Neural cell (in vitro differentiated cells): ENCODE data around the gene RSF1. TPM values are rescaled to one million over a fixed set of nuclear protein-coding genes. Genes with fewer than 3 reads are reported as not detected.

Experiments
- H2AFZ ChIP-seq: fragments of 200-600, 300-800 bp; sonication (generic), shearing (Covaris generic); 2 replicates; pipeline ENCODE4 v1.6.0; 2014; ENCODE audit warnings: low read depth, mild to moderate bottlenecking, antibody characterized with exemption, low read length, moderate library complexity
- H3F3A ChIP-seq: fragments of 200-600 bp; shearing (Covaris generic); 2 replicates; pipeline ENCODE4 v1.6.1; 2016; ENCODE audit warnings: mild to moderate bottlenecking, moderate library complexity, mixed read lengths, antibody characterized with exemption, low read length; ENCODE audit not compliant: insufficient read depth, poor library complexity, severe bottlenecking
- H3K27ac ChIP-seq: fragments of 200-600, 300-800 bp; sonication (generic), shearing (Covaris generic); 2 replicates; pipeline ENCODE4 v1.5.1; 2014; ENCODE audit warnings: mild to moderate bottlenecking, low read length, moderate library complexity
- H3K27me3 ChIP-seq: fragments of 300-800, 200-600 bp; sonication (generic), shearing (Covaris generic); 2 replicates; pipeline ENCODE4 v1.6.0; 2014; ENCODE audit warnings: mild to moderate bottlenecking, low read depth, low read length, moderate library complexity; ENCODE audit not compliant: insufficient read depth
- H3K36me3 ChIP-seq: fragments of 300-800, 200-600 bp; sonication (generic), shearing (Covaris generic); 2 replicates; pipeline ENCODE4 v1.5.1; 2014; ENCODE audit warnings: mild to moderate bottlenecking, antibody characterized with exemption, low read length, moderate library complexity; ENCODE audit not compliant: insufficient read depth
- H3K4me2 ChIP-seq: fragments of 300-800, 200-600 bp; sonication (generic), shearing (Covaris generic); 2 replicates; pipeline ENCODE4 v1.6.0; 2014; ENCODE audit warnings: mild to moderate bottlenecking, low read length
- H3K4me3 ChIP-seq: fragments of 300-800, 200-600 bp; sonication (generic), shearing (Covaris generic); 2 replicates; pipeline ENCODE4 v1.5.1; 2014; ENCODE audit warnings: mild to moderate bottlenecking, low read length, moderate library complexity
- H3K79me2 ChIP-seq: fragments of 200-600 bp; shearing (Covaris generic); replicated peaks from 2 replicates; pipeline ENCODE4 v1.6.0; 2014; ENCODE audit warnings: mild to moderate bottlenecking, low read length, moderate library complexity; ENCODE audit not compliant: insufficient read depth
- H3K9ac ChIP-seq: fragments of 300-800, 200-600 bp; sonication (generic), shearing (Covaris generic); 2 replicates; pipeline ENCODE4 v1.6.1; 2016; ENCODE audit warnings: mild to moderate bottlenecking, low read length, mixed read lengths
- H3K9me2 ChIP-seq: fragments of 200-600 bp; shearing (Covaris generic); 2 replicates; pipeline ENCODE4 v1.6.1; 2016; ENCODE audit warnings: mild to moderate bottlenecking, low read length, mixed read lengths; ENCODE audit not compliant: insufficient read depth
- H3K9me3 ChIP-seq: fragments of 200-600, 300-800 bp; sonication (generic), shearing (Covaris generic); 2 replicates; pipeline ENCODE4 v1.6.1; 2016; ENCODE audit warnings: mild to moderate bottlenecking, mixed run types, low read length, moderate library complexity, mixed read lengths
- H4K20me1 ChIP-seq: fragments of 200-600 bp; shearing (Covaris generic); 2 replicates; pipeline ENCODE4 v1.6.1; 2016; ENCODE audit warnings: mild to moderate bottlenecking, mixed run types; ENCODE audit not compliant: insufficient read depth
- EP300 ChIP-seq: fragments of 450-650 bp; conservative IDR thresholded peaks from 2 replicates; pipeline ENCODE4 v1.6.1; 2014; ENCODE audit warnings: antibody characterized with exemption, mild to moderate bottlenecking, moderate library complexity; ENCODE audit not compliant: poor library complexity, severe bottlenecking
- EZH2 ChIP-seq: fragments of 200-600, 300-800 bp; shearing (Covaris generic), sonication (generic); IDR thresholded peaks from 2 replicates; pipeline ENCODE4 v1.6.1; 2014; ENCODE audit warnings: antibody characterized with exemption, low read length, borderline replicate concordance, mild to moderate bottlenecking; ENCODE audit not compliant: insufficient read depth, poor library complexity, severe bottlenecking
- MXI1 ChIP-seq: fragments of 450-650 bp; conservative IDR thresholded peaks from 2 replicates; pipeline ENCODE4 v1.6.1; 2014; ENCODE audit warnings: antibody characterized with exemption, mild to moderate bottlenecking; ENCODE audit not compliant: poor library complexity, severe bottlenecking
- POLR2AphosphoS5 ChIP-seq: IDR thresholded peaks from 2 replicates; pipeline ENCODE4 v1.6.1; 2012
- RAD21 ChIP-seq: fragments of 450-650 bp; conservative IDR thresholded peaks from 2 replicates; pipeline ENCODE4 v1.6.1; 2014; ENCODE audit warnings: antibody characterized with exemption, mild to moderate bottlenecking, moderate library complexity
- SMC3 ChIP-seq: fragments of 450-650 bp; conservative IDR thresholded peaks from 2 replicates; pipeline ENCODE4 v1.6.1; 2014; ENCODE audit warnings: antibody characterized with exemption, mild to moderate bottlenecking, moderate library complexity; ENCODE audit not compliant: poor library complexity
- TAF1 ChIP-seq: IDR thresholded peaks from 2 replicates; pipeline ENCODE4 v1.6.1; 2012; ENCODE audit warnings: low read depth
- polyA plus RNA-seq: library from polyadenylated mRNA; depleted of rRNA; stranded (reverse); fragments of >200 nt; gene quantifications from 2 replicates; pipeline ENCODE4 v1.2.3, GENCODE V29; 2014
- TF ChIP-seq, protein P1 (sequence below): IDR thresholded peaks from 2 replicates; pipeline ENCODE4 v1.6.1; 2012; ENCODE audit warnings: borderline replicate concordance
- TF ChIP-seq, protein P2 (sequence below): fragments of 450-650 bp; IDR thresholded peaks from 2 replicates; pipeline ENCODE4 v1.5.1; 2014; ENCODE audit warnings: antibody characterized with exemption, mild to moderate bottlenecking, moderate library complexity; ENCODE audit not compliant: poor library complexity, severe bottlenecking

RSF1 gene
- polyA plus RNA-seq, 1 donor from 2014 or later: 19.1 TPM

DNA sequence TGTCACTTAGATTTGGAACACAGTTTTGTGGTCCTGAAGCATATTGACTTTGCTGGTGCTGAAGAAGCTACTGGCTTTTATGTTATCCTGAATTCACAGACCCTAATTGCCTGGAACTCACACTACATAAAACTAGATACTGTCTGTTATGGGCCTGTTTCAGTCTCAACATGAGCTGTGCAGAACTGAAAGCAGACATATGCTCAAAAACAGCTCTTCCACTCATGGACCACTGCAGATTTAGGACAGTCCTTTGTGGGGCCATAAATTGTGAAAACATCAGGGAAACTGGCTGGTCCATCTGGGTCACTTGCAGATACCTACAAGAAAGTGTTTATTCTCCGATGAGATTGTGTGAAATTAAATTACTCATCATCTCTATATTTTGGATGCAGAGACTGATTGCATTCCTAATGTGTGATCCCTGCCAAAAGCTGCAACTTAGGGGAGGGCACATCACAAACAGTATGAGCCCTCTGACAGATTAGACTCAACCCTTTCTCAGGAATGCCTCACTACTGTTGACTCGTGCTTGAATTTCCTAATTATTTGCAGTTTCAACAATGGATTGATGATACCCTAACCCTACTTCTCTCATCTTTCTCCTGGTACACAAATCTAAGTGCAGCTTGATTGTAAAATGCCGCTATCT, 172.7 kb downstream of the RSF1 start:
- Histone ChIP-seq H4K20me1 (no peaks in the 10 kb centered on the region), H3K27ac (no peak overlapping the region), H3F3A (no peaks in the 10 kb centered on the region), H3K27me3 (no peaks in the 10 kb centered on the region), H3K36me3 (no peaks in the 10 kb centered on the region), H3K9ac (no peak overlapping the region), H3K9me2 (no peaks in the 10 kb centered on the region), H3K4me2 (no peak overlapping the region), H3K9me3 (no peaks in the 10 kb centered on the region), H3K79me2 (no peaks in the 10 kb centered on the region), H3K4me3 (no peak overlapping the region), H2AFZ (no peak overlapping the region)
- TF ChIP-seq EP300: no peak
- no peak for TF ChIP-seq POLR2AphosphoS5
- TF ChIP-seq RAD21: no peak
- TF ChIP-seq, protein P1, sequence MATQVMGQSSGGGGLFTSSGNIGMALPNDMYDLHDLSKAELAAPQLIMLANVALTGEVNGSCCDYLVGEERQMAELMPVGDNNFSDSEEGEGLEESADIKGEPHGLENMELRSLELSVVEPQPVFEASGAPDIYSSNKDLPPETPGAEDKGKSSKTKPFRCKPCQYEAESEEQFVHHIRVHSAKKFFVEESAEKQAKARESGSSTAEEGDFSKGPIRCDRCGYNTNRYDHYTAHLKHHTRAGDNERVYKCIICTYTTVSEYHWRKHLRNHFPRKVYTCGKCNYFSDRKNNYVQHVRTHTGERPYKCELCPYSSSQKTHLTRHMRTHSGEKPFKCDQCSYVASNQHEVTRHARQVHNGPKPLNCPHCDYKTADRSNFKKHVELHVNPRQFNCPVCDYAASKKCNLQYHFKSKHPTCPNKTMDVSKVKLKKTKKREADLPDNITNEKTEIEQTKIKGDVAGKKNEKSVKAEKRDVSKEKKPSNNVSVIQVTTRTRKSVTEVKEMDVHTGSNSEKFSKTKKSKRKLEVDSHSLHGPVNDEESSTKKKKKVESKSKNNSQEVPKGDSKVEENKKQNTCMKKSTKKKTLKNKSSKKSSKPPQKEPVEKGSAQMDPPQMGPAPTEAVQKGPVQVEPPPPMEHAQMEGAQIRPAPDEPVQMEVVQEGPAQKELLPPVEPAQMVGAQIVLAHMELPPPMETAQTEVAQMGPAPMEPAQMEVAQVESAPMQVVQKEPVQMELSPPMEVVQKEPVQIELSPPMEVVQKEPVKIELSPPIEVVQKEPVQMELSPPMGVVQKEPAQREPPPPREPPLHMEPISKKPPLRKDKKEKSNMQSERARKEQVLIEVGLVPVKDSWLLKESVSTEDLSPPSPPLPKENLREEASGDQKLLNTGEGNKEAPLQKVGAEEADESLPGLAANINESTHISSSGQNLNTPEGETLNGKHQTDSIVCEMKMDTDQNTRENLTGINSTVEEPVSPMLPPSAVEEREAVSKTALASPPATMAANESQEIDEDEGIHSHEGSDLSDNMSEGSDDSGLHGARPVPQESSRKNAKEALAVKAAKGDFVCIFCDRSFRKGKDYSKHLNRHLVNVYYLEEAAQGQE: no peak
- TF ChIP-seq SMC3: no peak
- TF ChIP-seq MXI1: no peak

DNA sequence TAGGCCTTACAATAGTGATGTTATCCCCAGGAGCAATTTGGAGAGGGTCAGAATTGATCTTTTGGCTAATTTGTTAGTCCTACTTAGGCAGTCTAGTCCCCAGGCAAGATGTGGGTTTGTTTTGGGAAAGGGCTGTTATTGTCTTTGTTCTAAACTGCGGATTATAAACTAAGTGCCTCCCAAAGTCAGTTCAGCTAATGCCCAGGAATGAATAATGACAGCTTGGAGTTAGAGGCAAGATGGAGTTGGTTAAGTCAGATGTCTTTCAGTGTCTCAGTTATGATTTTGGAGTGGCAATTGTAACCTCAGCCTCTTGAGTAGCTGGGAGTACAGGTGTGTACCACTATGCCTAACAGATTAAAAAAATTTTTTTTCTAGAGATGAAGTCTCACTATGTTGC, 175.6 kb downstream of the RSF1 start:
- Histone ChIP-seq H3K9ac (no peak overlapping the region), H4K20me1 (no peaks in the 10 kb centered on the region), H2AFZ (no peak overlapping the region), H3K4me2 (no peak overlapping the region), H3K4me3 (no peak overlapping the region), H3K27ac (no peak overlapping the region), H3K9me3 (no peaks in the 10 kb centered on the region), H3K79me2 (no peaks in the 10 kb centered on the region), H3K27me3 (no peaks in the 10 kb centered on the region), H3K9me2 (no peaks in the 10 kb centered on the region), H3F3A (no peaks in the 10 kb centered on the region), H3K36me3 (no peaks in the 10 kb centered on the region)
- TF ChIP-seq, protein P2, sequence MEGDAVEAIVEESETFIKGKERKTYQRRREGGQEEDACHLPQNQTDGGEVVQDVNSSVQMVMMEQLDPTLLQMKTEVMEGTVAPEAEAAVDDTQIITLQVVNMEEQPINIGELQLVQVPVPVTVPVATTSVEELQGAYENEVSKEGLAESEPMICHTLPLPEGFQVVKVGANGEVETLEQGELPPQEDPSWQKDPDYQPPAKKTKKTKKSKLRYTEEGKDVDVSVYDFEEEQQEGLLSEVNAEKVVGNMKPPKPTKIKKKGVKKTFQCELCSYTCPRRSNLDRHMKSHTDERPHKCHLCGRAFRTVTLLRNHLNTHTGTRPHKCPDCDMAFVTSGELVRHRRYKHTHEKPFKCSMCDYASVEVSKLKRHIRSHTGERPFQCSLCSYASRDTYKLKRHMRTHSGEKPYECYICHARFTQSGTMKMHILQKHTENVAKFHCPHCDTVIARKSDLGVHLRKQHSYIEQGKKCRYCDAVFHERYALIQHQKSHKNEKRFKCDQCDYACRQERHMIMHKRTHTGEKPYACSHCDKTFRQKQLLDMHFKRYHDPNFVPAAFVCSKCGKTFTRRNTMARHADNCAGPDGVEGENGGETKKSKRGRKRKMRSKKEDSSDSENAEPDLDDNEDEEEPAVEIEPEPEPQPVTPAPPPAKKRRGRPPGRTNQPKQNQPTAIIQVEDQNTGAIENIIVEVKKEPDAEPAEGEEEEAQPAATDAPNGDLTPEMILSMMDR: no peak

DNA sequence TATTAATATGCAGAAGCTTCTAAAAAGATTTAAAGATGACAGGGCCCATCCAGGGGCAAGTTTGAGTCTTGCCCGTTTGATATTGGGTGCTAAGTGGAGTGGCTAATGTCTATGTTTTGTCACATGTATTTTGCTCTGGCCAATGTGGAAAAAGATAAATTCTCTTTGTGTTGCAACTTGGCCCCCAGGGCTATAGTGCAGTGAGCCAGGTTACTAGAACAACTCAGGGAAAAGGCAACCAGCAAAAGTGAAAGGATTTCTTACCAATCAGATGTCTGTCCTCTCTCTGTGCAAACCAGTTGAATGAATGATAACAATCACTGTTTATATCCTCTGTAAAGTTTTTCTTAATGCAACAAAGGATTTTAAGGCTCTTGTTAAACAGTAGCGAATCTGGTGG, 178.3 kb downstream of the RSF1 start:
- Histone ChIP-seq H3K36me3 (no peaks in the 10 kb centered on the region), H3K79me2 (peaks cover 2% of the 10 kb centered on the region), H3K9me3 (no peaks in the 10 kb centered on the region), H3K9me2 (no peaks in the 10 kb centered on the region), H3F3A (no peaks in the 10 kb centered on the region), H3K27me3 (no peaks in the 10 kb centered on the region), H3K27ac (no peak overlapping the region), H4K20me1 (no peaks in the 10 kb centered on the region), H3K4me3 (no peak overlapping the region), H3K4me2 (no peak overlapping the region), H2AFZ (no peak overlapping the region), H3K9ac (no peak overlapping the region)
- no peak for TF ChIP-seq SMC3
- no peak for TF ChIP-seq EZH2
- TF ChIP-seq, protein P2: no peak
- no peak for TF ChIP-seq TAF1
- no peak for TF ChIP-seq MXI1
- TF ChIP-seq RAD21: no peak
- no peak for TF ChIP-seq EP300
- TF ChIP-seq, protein P1: no peak
- no peak for TF ChIP-seq POLR2AphosphoS5
